ENCODE results near the gene SEPTIN2.
"Not testable (repeated sequence)": the region's sequence is repeated elsewhere in the genome, so short reads cannot be mapped to it uniquely, and the experiment has no call there.

Gene SEPTIN2

DNA sequence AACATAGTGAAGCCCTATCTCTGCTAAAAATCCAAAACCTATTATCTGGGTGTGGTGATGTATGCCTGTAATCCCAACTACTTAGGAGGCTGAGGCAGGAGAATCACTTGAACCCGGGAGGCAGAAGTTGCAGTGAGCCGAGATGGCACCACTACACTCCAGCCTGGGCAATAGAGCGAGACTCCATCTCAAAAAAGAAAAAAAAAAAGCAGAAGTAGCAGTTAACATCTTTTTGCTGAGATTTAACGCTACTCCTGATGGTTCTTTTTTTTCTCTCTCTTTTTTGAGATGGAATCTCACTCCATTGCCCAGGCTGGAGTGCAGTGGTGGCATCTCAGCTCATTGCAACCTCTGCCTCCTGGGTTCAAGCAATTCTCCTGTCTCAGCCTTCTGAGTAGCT is 77.0 kb downstream of the SEPTIN2 start:
- not testable (repeated sequence) for H3K4ac ChIP-seq (ENCODE audit: low read length); H3K27me3 ChIP-seq (ENCODE audit: control insufficient read depth in 3 of 3, insufficient read depth in 3 of 3, low read depth in 1 of 3, low read length in 3 of 3); H3K9ac ChIP-seq (ENCODE audit: low read depth, low read length, poor library complexity); DNase-seq (ENCODE audit: low spot score); H3K18ac ChIP-seq (ENCODE audit: low read length); H2AFZ ChIP-seq (ENCODE audit: low read length); H3K4me3 ChIP-seq (ENCODE audit: low read length in 2 of 2); H3K14ac ChIP-seq (ENCODE audit: low read length); H3K79me1 ChIP-seq (ENCODE audit: low read depth, low read length); H4K8ac ChIP-seq (ENCODE audit: low read depth, low read length); H2BK15ac ChIP-seq (ENCODE audit: low read length); H3K27ac ChIP-seq (replicated peaks; ENCODE audit: low read length); H3K4me1 ChIP-seq (ENCODE audit: control insufficient read depth in 2 of 2, insufficient read depth in 1 of 2, low read depth in 1 of 2, low read length in 2 of 2); H2BK120ac ChIP-seq (ENCODE audit: low read depth, low read length); H2AK5ac ChIP-seq (ENCODE audit: low read depth, low read length); H2BK12ac ChIP-seq (ENCODE audit: low read length); H4K91ac ChIP-seq (ENCODE audit: low read depth, low read length, poor library complexity); H3K9me3 ChIP-seq (replicated peaks in 1 of 2; ENCODE audit: control insufficient read depth in 2 of 2, insufficient read depth in 1 of 2, low read depth in 1 of 2, low read length in 2 of 2); H3K4me2 ChIP-seq (ENCODE audit: insufficient read depth, low read length, poor library complexity, severe bottlenecking); H3K23ac ChIP-seq (ENCODE audit: low read depth, low read length, poor library complexity); H2BK5ac ChIP-seq (ENCODE audit: low read length)
- peaks cover 4 to 14% of the 10 kb centered on the region in 2 donors for H3K36me3 ChIP-seq (replicated peaks in 1 of 2; ENCODE audit: control insufficient read depth in 2 of 2, insufficient read depth in 2 of 2, low read length in 2 of 2)
- no CpG with 5 or more reads among the region's 4 CpGs for WGBS, 2 donors (ENCODE audit: extremely low coverage in 2 of 2, insufficient read length in 2 of 2, insufficient replicate concordance in 1 of 2)

GRCh38 chr2:241393524-241394196 is 77.9 kb downstream of the SEPTIN2 start:
- no peak overlapping the region for H3K4me2 ChIP-seq (ENCODE audit: insufficient read depth, low read length, poor library complexity, severe bottlenecking)
- H3K18ac ChIP-seq (ENCODE audit: low read length), result no peak overlapping the region
- H3K4me3 ChIP-seq (ENCODE audit: low read length in 2 of 2), result no peak overlapping the region
- no peak for DNase-seq (ENCODE audit: low spot score)
- peaks cover 4 to 14% of the 10 kb centered on the region in 2 donors for H3K36me3 ChIP-seq (replicated peaks in 1 of 2; ENCODE audit: control insufficient read depth in 2 of 2, insufficient read depth in 2 of 2, low read length in 2 of 2)
- no peak overlapping the region for H3K9ac ChIP-seq (ENCODE audit: low read depth, low read length, poor library complexity)
- no peak overlapping the region for H3K23ac ChIP-seq (ENCODE audit: low read depth, low read length, poor library complexity)
- H2BK12ac ChIP-seq (ENCODE audit: low read length), result no peak overlapping the region
- H3K79me1 ChIP-seq (ENCODE audit: low read depth, low read length), result no peaks in the 10 kb centered on the region
- H3K4ac ChIP-seq (ENCODE audit: low read length), result no peak overlapping the region
- H3K14ac ChIP-seq (ENCODE audit: low read length), result no peak overlapping the region
- H2BK5ac ChIP-seq (ENCODE audit: low read length), result no peak overlapping the region
- H4K8ac ChIP-seq (ENCODE audit: low read depth, low read length), result no peak overlapping the region
- WGBS, 2 donors (ENCODE audit: extremely low coverage in 2 of 2, insufficient read length in 2 of 2, insufficient replicate concordance in 1 of 2), result no CpG with 5 or more reads among the region's 3 CpGs
- H2AK5ac ChIP-seq (ENCODE audit: low read depth, low read length), result no peak overlapping the region
- H4K91ac ChIP-seq (ENCODE audit: low read depth, low read length, poor library complexity), result no peak overlapping the region
- no peak overlapping the region for H2BK120ac ChIP-seq (ENCODE audit: low read depth, low read length)
- no peak overlapping the region for H2AFZ ChIP-seq (ENCODE audit: low read length)
- peak overlapping the region; percentile 4 for H3K27ac ChIP-seq (replicated peaks; ENCODE audit: low read length)
- no peak overlapping the region for H2BK15ac ChIP-seq (ENCODE audit: low read length)
- peaks cover under 1 to 1% of the 10 kb centered on the region in 2 donors for H3K9me3 ChIP-seq (replicated peaks in 1 of 2; ENCODE audit: control insufficient read depth in 2 of 2, insufficient read depth in 1 of 2, low read depth in 1 of 2, low read length in 2 of 2)
- no peaks in the 10 kb centered on the region for H3K4me1 ChIP-seq (ENCODE audit: control insufficient read depth in 2 of 2, insufficient read depth in 1 of 2, low read depth in 1 of 2, low read length in 2 of 2)
- H3K27me3 ChIP-seq (ENCODE audit: control insufficient read depth in 3 of 3, insufficient read depth in 3 of 3, low read depth in 1 of 3, low read length in 3 of 3), result no peaks in the 10 kb centered on the region

DNA sequence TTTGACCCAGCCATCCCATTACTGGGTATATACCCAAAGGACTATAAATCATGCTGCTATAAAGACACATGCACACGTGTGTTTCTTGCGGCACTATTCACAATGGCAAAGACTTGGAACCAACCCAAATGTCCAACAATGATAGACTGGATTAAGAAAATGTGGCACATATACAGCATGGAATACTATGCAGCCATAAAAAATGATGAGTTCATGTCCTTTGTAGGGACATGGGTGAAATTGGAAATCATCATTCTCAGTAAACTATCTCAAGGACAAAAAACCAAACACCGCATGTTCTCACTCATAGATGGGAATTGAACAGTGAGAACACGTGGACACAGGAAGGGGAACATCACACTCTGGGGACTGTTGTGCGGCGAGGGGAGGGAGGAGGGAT is 81.1 kb downstream of the SEPTIN2 start:
- not testable (repeated sequence) for H3K4ac ChIP-seq (ENCODE audit: low read length); H3K9me3 ChIP-seq (replicated peaks in 1 of 2; ENCODE audit: control insufficient read depth in 2 of 2, insufficient read depth in 1 of 2, low read depth in 1 of 2, low read length in 2 of 2); H3K4me2 ChIP-seq (ENCODE audit: insufficient read depth, low read length, poor library complexity, severe bottlenecking); H3K79me1 ChIP-seq (ENCODE audit: low read depth, low read length); H3K18ac ChIP-seq (ENCODE audit: low read length); DNase-seq (ENCODE audit: low spot score); H3K27me3 ChIP-seq (ENCODE audit: control insufficient read depth in 3 of 3, insufficient read depth in 3 of 3, low read depth in 1 of 3, low read length in 3 of 3); H2BK15ac ChIP-seq (ENCODE audit: low read length); H3K23ac ChIP-seq (ENCODE audit: low read depth, low read length, poor library complexity); H3K4me1 ChIP-seq (ENCODE audit: control insufficient read depth in 2 of 2, insufficient read depth in 1 of 2, low read depth in 1 of 2, low read length in 2 of 2); H3K4me3 ChIP-seq (ENCODE audit: low read length in 2 of 2); H2BK12ac ChIP-seq (ENCODE audit: low read length); H4K8ac ChIP-seq (ENCODE audit: low read depth, low read length); H4K91ac ChIP-seq (ENCODE audit: low read depth, low read length, poor library complexity); H2AK5ac ChIP-seq (ENCODE audit: low read depth, low read length); H2BK5ac ChIP-seq (ENCODE audit: low read length); H2BK120ac ChIP-seq (ENCODE audit: low read depth, low read length); H3K27ac ChIP-seq (replicated peaks; ENCODE audit: low read length); H3K14ac ChIP-seq (ENCODE audit: low read length); H2AFZ ChIP-seq (ENCODE audit: low read length); H3K9ac ChIP-seq (ENCODE audit: low read depth, low read length, poor library complexity)
- peaks cover 4 to 11% of the 10 kb centered on the region in 2 donors for H3K36me3 ChIP-seq (replicated peaks in 1 of 2; ENCODE audit: control insufficient read depth in 2 of 2, insufficient read depth in 2 of 2, low read length in 2 of 2)
- WGBS, 2 donors (ENCODE audit: extremely low coverage in 2 of 2, insufficient read length in 2 of 2, insufficient replicate concordance in 1 of 2), result no CpG with 5 or more reads among the region's 6 CpGs

- no peaks in the 10 kb centered on the region for H3K9me3 ChIP-seq (replicated peaks in 1 of 2; ENCODE audit: control insufficient read depth in 2 of 2, insufficient read depth in 1 of 2, low read depth in 1 of 2, low read length in 2 of 2)
- H3K23ac ChIP-seq (ENCODE audit: low read depth, low read length, poor library complexity), result no peak overlapping the region
- H2BK12ac ChIP-seq (ENCODE audit: low read length), result no peak overlapping the region
- H3K4ac ChIP-seq (ENCODE audit: low read length), result no peak overlapping the region
- no CpG with 5 or more reads among the region's 10 CpGs for WGBS, 2 donors (ENCODE audit: extremely low coverage in 2 of 2, insufficient read length in 2 of 2, insufficient replicate concordance in 1 of 2)
- no peak overlapping the region for H4K8ac ChIP-seq (ENCODE audit: low read depth, low read length)
- DNase-seq (ENCODE audit: low spot score), result no peak
- H3K9ac ChIP-seq (ENCODE audit: low read depth, low read length, poor library complexity), result no peak overlapping the region
- H3K27me3 ChIP-seq (ENCODE audit: control insufficient read depth in 3 of 3, insufficient read depth in 3 of 3, low read depth in 1 of 3, low read length in 3 of 3), result no peaks in the 10 kb centered on the region
- no peaks in the 10 kb centered on the region for H3K79me1 ChIP-seq (ENCODE audit: low read depth, low read length)
- H4K91ac ChIP-seq (ENCODE audit: low read depth, low read length, poor library complexity), result no peak overlapping the region
- H2BK120ac ChIP-seq (ENCODE audit: low read depth, low read length), result no peak overlapping the region
- no peak overlapping the region for H3K27ac ChIP-seq (replicated peaks; ENCODE audit: low read length)
- no peak overlapping the region for H3K18ac ChIP-seq (ENCODE audit: low read length)
- H2BK15ac ChIP-seq (ENCODE audit: low read length), result no peak overlapping the region
- no peak overlapping the region for H3K4me3 ChIP-seq (ENCODE audit: low read length in 2 of 2)
- H3K4me1 ChIP-seq (ENCODE audit: control insufficient read depth in 2 of 2, insufficient read depth in 1 of 2, low read depth in 1 of 2, low read length in 2 of 2), result no peaks in the 10 kb centered on the region
- H3K36me3 ChIP-seq (replicated peaks in 1 of 2; ENCODE audit: control insufficient read depth in 2 of 2, insufficient read depth in 2 of 2, low read length in 2 of 2), result peaks cover 0 to 8% of the 10 kb centered on the region in 2 donors
- H3K4me2 ChIP-seq (ENCODE audit: insufficient read depth, low read length, poor library complexity, severe bottlenecking), result no peak overlapping the region
- no peak overlapping the region for H3K14ac ChIP-seq (ENCODE audit: low read length)
- no peak overlapping the region for H2BK5ac ChIP-seq (ENCODE audit: low read length)
- no peak overlapping the region for H2AFZ ChIP-seq (ENCODE audit: low read length)
- H2AK5ac ChIP-seq (ENCODE audit: low read depth, low read length), result no peak overlapping the region
Measured at GRCh38 chr2:241399941-241400922, 84.5 kb downstream of the SEPTIN2 start.
